ENCODE data around the gene NOTCH1.

The NOTCH1 gene

DNA sequence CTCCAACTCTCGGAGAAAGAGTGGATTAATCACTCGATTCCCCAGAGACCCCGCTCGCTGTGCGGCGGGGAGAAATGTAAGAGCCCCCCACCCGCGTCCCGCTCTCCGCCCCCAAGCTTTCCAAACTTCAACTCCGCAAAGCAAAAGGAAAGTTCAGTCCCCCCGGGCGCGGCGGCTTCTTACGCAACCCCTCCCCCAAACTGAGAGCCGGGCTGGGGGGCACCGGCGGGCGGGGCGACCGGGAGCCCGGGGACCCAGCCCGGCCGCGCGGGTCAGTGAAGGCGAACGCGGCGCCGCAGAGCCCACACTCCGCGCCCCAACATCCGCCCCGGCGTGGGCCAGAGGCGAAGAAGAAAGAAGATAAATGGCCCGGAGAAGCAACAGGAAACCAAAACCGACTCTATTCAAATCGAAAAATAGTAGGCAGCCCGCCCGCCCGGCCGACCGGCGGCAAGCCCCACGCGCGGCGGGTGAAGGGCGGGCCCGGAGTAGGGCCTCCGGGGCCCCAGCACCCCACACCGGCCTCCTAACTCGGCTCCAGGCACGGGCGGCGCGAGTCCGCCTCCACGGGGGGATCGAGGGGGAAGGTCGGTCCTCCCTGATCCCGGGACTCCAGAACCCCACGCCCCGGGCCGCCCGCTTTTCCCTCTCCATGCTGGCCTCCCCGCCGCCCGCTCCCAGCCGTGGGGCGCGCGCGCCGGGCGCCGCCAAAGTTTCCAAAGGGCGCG, 720 bp downstream of the NOTCH1 start:
- FAIRE-seq, result no peak

DNA sequence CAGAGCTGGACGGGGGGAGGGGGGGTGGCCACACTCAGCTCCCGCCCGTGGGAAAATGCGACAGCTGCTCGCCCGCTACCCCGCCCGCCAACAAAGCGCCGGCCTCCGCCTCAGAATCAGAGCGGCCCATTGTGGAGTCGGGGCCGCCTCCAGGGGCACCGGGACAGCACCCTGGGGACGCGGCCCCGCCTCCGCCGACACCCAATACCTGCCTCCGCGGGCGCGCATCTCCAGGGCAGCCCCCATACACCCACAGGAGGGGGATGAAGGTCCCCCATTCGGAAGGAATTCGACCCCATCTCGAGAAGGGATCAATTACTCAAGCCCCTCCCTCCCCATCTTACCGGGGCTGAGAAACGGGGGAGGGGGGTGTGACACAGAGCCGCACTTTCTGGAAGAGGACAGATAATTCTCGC, 1.3 kb downstream of the NOTCH1 start:
- no peak for FAIRE-seq

- FAIRE-seq, result no peak
These were observed 1.9 kb downstream of the NOTCH1 start for GRCh38 chr9:136543830-136544547.

- no peak for FAIRE-seq
These were observed 2.6 kb downstream of the NOTCH1 start for GRCh38 chr9:136543280-136543679.

- no peak for FAIRE-seq
These were observed 3.4 kb downstream of the NOTCH1 start for GRCh38 chr9:136542241-136543040.

DNA sequence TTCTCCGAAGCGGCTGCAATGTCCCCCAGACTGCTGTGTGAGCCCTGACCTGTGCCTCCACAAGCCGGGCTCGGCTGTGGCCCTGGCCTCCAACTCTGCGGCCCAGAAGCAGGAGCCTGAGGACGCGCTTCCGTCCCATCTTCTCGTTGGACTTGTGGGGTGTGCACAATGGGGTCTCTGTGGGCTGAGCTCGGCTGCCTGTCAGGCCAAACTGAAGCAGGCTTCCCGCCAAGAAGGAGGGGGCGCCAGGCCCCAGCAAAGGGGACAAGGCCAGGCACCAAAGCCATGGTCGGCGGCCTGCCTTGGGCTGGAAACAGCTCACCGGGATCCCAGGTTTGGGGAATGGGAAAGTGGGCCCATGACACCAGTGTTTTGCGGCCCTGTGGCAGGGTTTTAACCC, 4.1 kb downstream of the NOTCH1 start:
- no peak for FAIRE-seq

DNA sequence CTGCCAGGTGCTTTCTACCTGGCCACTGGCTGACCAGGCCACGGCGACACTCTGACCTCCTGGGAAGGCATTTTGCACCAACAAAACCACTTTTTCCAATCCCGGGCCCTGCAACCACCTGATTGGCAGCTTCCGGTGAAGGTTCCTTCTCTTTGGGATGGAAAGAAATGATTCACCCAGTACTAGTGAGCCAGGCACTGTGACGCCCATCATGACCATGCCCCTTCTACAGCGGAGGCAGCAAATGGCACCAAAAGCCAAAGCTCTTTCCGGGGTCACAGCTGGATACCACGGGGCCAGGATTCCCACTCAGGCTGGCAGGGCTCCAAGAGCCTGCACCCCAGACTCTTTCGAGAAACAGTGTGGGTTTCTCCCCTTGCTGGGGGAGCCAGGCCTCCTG, 4.7 kb downstream of the NOTCH1 start:
- FAIRE-seq, result no peak

DNA sequence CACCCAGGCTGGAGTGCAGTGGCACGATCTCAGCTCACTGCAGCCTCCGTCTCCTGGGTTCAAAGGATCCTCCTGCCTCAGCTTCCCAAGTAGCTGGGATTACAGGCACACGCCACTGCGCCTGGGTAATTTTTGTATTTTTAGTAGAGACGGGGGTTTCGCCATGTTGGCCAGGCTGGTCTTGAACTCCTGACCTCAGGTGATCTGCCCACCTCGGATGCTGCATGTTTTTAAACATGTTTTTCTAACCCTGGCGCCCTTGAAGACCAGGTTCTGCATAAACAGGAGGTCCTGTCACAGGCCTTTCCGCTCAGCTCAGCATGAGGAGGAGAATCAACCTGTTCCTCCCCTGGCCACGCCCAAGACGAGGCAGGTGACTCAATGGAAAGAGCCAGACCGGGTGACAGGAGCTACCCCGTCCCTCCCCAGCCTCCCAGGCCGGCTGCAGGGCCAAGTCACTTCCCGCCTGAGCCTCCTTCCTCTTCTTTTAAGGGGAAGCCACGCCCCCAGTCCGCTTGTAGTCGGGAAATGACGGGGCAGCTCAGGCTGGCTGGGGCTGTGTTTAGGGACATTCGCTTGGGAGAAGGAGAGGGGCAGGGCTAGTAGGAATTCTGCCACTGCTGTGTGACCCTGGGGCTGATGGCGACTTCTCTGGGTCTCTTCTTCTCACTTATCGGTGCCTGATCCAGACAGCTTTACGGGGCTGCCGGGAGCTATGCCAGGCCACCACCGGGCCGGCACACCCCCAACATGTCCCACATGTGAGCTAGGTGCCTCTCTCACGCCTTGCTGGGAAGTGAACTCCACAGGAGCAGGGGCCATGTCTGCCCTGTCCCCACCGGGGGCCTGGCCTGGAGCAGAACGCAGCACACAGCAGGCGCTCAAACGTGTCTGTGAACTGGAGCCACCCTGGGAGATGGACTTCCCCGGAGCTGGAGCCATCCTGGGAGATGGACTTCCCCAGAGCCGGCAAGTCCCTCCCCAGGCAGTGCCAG, 6.1 kb downstream of the NOTCH1 start:
- no peak for FAIRE-seq

DNA sequence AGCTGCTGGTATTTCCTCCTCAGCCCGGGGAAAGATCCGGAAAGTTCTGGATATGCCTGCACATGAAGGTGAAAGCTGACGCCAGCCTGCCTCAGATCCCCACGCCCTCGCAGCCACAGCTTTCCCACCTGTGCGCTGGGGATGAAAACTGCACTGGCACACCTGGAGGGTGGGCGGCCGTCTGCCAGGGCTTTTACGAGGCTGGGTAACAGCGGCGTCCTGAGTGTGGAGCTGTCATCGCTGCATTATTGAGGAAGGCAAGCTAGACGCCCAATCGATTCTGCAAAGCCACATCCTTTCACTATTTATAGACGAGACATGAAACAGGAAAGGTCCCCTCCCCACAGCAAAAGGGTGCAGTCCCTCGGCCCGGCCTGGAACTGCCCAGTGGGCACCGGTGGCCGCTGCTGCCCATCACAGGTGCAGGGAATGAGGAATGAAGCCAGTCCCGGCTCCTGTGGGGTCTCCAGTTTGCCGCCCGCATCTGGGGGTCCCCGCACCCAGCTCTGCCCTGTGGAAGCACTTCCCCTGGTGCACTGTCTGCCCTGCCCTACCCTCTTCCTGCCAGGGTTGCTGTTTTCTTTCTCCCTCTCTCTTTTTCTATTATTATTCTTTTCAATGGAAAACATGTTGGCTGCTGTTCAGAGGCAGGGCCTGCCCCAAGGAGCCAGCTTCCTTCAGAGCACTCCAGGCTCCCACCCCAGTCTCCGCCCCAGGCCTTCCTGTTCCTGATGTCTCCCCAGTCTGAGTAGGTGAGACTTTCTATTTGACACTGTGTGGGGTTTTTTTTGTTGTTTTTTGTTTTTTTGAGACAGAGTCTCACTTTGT, 7.0 kb downstream of the NOTCH1 start:
- FAIRE-seq, result no peak

- no peak for FAIRE-seq
These were observed 7.8 kb downstream of the NOTCH1 start for GRCh38 chr9:136537896-136538598.

- no peak for FAIRE-seq
These were observed 8.4 kb downstream of the NOTCH1 start for GRCh38 chr9:136537411-136537810.

DNA sequence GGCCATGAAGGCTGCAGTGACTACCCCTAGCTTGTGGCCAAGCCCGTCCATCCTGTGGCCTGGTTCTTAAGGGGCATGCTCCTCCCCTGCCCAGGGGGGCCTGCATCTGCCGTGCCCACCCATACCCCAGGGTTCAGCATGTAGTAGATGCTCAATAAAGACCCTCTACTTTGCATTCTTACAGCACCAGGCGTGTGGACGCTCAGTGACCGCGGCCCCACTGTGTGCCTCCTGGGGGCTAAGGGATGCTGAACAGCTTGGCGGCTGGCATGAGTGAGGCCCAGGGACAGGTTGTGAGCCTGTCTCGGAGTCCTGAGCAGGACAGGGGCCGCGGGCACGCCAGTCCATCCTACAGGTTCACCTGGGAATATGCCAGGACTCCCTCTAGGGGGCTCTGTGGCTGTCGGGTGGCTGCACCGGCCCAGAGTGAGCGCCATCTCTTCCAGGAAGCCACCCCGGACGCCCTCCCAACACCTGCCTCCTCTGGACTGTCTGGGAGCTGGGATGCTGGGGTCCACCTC, 9.1 kb downstream of the NOTCH1 start:
- FAIRE-seq, result no peak

DNA sequence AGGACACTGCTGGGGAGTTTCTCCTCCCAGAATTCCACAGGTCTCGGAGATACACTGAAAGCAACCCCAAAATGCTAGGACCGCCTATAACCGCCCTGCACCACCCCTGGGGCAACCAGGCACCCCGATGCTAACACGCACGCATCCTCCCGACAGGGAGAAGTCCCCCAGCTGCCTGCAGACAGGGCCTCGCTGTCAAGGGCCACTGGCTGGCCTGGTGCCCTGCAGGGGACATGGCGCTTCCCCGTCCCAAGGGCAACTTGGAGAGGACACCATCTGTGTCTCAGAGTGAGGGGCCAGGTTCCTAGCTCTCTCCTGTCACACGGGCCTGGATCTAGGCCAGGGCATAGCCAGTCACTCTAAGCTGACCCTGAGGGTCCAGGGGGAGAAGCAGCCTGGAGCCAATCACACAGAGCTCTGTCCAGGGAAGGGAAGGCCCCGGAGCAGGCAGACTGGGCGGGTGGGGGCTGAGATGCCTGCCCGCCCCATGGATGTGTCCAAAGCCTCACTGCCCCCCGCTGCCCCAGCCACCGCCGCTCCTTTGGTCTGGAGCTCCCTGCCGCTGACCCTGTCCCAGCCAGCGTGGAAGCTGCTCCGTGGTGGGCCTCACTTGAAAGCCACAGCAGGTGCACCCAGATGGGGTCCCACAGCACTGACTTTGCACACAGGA, 9.7 kb downstream of the NOTCH1 start:
- FAIRE-seq, result no peak

- no peak for FAIRE-seq
These were observed 10.8 kb downstream of the NOTCH1 start for GRCh38 chr9:136535070-136535469.

DNA sequence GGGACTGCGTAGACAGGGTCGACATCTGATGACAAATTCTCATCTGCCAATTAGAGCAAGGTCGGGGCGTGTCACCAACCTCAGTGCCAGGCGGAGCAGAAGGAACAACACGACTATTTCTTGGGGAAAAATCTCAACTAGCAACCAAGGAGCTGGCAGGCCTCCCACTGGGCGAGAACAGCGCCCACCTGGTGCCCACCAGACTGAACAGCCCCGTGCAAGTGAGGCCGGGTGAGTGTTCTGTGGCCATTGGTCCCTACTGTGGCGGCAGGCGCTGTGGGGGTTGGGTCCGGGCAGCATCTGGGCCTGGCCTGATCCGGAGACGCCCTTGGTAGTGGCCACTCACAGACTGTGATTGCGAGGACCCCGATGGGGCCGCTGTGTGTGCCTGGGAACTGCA, 11.5 kb downstream of the NOTCH1 start:
- no peak for FAIRE-seq

DNA sequence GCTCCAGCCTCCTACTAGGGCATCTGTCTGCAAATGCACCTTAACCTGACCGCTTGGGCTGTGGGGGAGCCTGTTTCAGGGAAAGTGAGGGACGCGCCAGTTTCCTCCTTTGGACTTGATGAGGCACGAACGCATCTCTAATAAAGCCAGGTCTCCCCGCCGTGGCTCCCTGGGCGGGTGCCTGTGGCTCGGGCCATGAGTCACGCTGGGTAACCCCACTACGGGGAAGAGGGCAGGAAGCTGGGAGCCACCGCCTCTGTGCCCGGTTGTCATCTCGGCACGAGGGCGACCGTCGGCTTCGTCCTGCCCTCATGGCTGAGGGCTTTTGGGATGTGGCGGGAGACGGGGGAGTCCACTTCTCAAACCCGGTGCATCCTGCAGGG, 12.1 kb downstream of the NOTCH1 start:
- no peak for FAIRE-seq

DNA sequence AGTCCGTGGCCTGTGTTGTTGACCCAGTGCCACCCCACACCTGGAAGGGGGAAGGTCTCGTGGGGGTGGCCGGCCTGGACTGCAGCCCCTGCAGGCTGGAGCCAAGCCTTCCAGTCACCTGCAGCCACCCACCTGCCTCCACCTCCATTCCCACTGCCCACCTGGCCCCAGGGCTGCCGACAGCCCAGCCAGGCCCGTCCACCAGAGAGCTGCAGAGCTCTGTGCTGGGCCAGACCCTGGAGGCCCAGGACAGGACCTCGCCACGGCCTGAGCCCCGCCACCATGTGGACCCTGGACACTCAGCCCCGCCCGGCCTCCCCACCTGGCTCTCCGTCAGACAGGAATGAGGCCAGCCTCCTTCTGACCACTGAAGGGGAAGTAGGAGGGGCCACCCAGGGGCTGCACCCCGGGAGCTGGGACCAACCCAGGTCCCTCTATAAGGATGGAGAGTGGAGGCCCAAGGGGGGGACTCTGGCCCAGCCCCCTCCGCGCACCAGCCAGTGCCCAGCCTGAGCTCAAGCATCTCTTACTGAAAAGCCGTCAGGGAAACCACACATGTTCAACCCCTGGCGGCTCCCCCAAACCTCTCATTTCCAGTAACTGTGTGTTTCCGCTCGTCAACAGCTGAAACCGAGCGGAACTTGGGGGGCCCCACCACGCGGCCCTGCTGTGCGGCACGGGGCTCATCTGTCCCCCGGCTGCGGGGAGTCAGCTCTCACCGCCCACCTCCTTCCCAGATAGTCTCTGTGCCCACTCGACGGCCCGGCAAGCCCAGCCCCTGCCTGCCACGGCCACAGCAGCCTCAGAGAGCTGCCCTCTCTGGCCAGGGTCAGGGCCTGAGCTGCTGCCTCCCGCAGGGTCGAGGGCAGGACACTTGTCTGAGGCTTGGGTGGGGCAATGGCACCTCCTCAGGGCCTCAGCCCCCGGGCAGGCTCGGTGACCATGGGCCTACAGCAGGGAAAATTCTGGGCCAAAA, 12.8 kb downstream of the NOTCH1 start:
- no peak for FAIRE-seq

DNA sequence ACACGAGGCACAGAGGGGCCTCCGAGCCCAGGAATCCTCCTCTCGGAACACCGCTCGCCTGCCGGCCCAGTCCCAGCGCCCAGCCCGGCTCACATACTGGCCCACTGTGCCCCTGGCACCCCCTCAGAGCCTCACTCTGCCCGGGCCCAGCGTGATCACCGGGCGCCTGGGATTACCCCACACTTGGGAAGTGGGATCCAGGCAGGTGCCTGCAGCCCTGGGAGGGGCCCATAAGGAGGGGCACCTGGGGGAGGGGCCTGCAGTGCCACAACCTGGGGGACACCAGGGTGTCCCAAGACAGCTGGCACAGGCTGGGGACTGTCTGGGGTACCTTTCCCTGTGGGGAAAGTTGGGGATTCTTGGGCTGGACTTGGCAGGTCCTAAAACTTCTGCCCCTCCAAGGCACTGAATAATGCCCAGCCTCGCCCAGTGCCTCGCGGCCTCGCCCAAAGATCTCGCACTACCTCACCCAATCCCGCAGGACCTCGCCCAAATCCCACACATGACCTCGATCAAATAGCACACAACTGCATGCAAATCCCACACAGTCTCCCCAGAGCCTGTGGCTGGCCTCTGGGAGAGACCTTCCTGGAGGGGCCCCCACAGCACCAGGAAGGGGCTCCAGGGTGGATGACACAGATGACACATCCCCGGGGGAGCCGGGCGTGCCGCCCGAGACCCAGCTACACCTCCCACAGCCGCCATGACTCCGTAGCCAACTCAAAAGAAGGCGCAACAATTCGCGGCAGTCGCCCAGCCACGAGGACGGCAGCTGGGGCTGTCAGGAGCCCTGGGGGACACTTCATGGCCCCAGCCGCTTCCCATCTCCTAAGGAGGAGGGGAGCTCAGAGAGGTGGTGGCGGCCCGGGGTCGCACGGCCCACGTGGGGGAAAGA, 13.7 kb downstream of the NOTCH1 start:
- no peak for FAIRE-seq
